ENCODE results near the gene DDX20. TPM values are rescaled to one million over a fixed set of nuclear protein-coding genes. Genes with fewer than 3 reads are reported as not detected.

DDX20 gene
- total RNA-seq, 8 experiments from 2014 or later = 8.6 to 26.1 (median 14.9) TPM

- ATAC-seq (replicated peaks in 6 of 8) = no peak
- H3K4me1 ChIP-seq (replicated peaks in 1 of 2) = peaks cover 4 to 17% of the 10 kb centered on the region in 2 donors
- no peak overlapping the region for H3K27ac ChIP-seq
- WGBS, 10 experiments = 0 to 100% (median 69%) methylated on average over 1 of the region's 1 CpG; no CpG with 5 or more reads in 5 of the 10 experiments
- in situ Hi-C loops (cut with MboI; ENCODE audit: low pct_unique_long_range_greater_than_20kb in 2 of 9, low sequenced_read_pairs in 9 of 9, unreplicated experiment in 9 of 9) = no loop called here
- no peak overlapping the region for H3K4me3 ChIP-seq
Observed at GRCh38 chr1:111723871-111724270, 31.8 kb upstream of the DDX20 start.

GRCh38 chr1:111725192-111725591 lies 30.5 kb upstream of the DDX20 start:
- 0 to 25% (median 20%) methylated on average over 1 to 5 of the region's 5 CpGs; no CpG with 5 or more reads in 4 of the 10 experiments for WGBS, 10 experiments
- Histone ChIP-seq H3K4me3 (no peak overlapping the region), H3K27ac (no peak overlapping the region), H3K4me1 (replicated peaks in 1 of 2) (peaks cover 4 to 20% of the 10 kb centered on the region in 2 donors)
- in situ Hi-C loops (cut with MboI; ENCODE audit: low pct_unique_long_range_greater_than_20kb in 2 of 9, low sequenced_read_pairs in 9 of 9, unreplicated experiment in 9 of 9) = loop anchor here in 2 of 9 experiments (25.0 kb wide), 2 partner anchors 213 to 238 kb away; partner anchors contain the start of genes ADORA3 (in 1 of the 2) and TMIGD3 (in 1 of the 2)
- peak; percentile 12 to 96 (median 88) for ATAC-seq (replicated peaks in 6 of 8)

- no peak overlapping the region for H3K27ac ChIP-seq
- no peak overlapping the region for H3K4me3 ChIP-seq
- peaks cover 4 to 22% of the 10 kb centered on the region in 2 donors for H3K4me1 ChIP-seq (replicated peaks in 1 of 2)
- WGBS, 10 experiments = 72 to 81% (median 79%) methylated on average over 5 to 13 of the region's 18 CpGs; no CpG with 5 or more reads in 4 of the 10 experiments
- in situ Hi-C loops (cut with MboI; ENCODE audit: low pct_unique_long_range_greater_than_20kb in 2 of 9, low sequenced_read_pairs in 9 of 9, unreplicated experiment in 9 of 9) = loop anchor here in 2 of 9 experiments (25.0 kb wide), 2 partner anchors 215 to 240 kb away; partner anchors contain the start of genes ADORA3 (in 1 of the 2) and TMIGD3 (in 1 of the 2)
- ATAC-seq (replicated peaks in 6 of 8) = no peak
Observed at GRCh38 chr1:111727056-111727455, 28.6 kb upstream of the DDX20 start.

GRCh38 chr1:111729271-111729921 lies 26.3 kb upstream of the DDX20 start:
- peaks cover 13 to 37% of the 10 kb centered on the region in 2 donors for H3K4me1 ChIP-seq (replicated peaks in 1 of 2)
- H3K27ac ChIP-seq = no peak overlapping the region
- WGBS, 10 experiments = 45 to 94% (median 80%) methylated on average over 2 to 7 of the region's 8 CpGs; no CpG with 5 or more reads in 4 of the 10 experiments
- no peak overlapping the region for H3K4me3 ChIP-seq
- ATAC-seq (replicated peaks in 6 of 8) = no peak
- in situ Hi-C loops (cut with MboI; ENCODE audit: low pct_unique_long_range_greater_than_20kb in 2 of 9, low sequenced_read_pairs in 9 of 9, unreplicated experiment in 9 of 9) = loop anchor here in 2 of 9 experiments (25.0 kb wide), 2 partner anchors 217 to 242 kb away; partner anchors contain the start of genes ADORA3 (in 1 of the 2) and TMIGD3 (in 1 of the 2)

- ATAC-seq (replicated peaks in 6 of 8) = no peak
- Histone ChIP-seq H3K4me3 (no peak overlapping the region), H3K27ac (no peak overlapping the region), H3K4me1 (replicated peaks in 1 of 2) (peaks cover 12 to 31% of the 10 kb centered on the region in 2 donors)
- WGBS, 10 experiments = 57 to 83% (median 67%) methylated on average over 1 to 7 of the region's 7 CpGs; no CpG with 5 or more reads in 1 of the 10 experiments
- in situ Hi-C loops (cut with MboI; ENCODE audit: low pct_unique_long_range_greater_than_20kb in 2 of 9, low sequenced_read_pairs in 9 of 9, unreplicated experiment in 9 of 9) = loop anchor here in 2 of 9 experiments (25.0 kb wide), 2 partner anchors 218 to 243 kb away; partner anchors contain the start of genes ADORA3 (in 1 of the 2) and TMIGD3 (in 1 of the 2)
Observed at GRCh38 chr1:111729946-111730681, 25.6 kb upstream of the DDX20 start.

- H3K4me1 ChIP-seq (replicated peaks in 1 of 2) = peaks cover 9 to 27% of the 10 kb centered on the region in 2 donors
- no peak for ATAC-seq (replicated peaks in 6 of 8)
- WGBS, 10 experiments = 40 to 100% (median 75%) methylated on average over 1 to 4 of the region's 4 CpGs; no CpG with 5 or more reads in 2 of the 10 experiments
- H3K27ac ChIP-seq = no peak overlapping the region
- in situ Hi-C loops (cut with MboI; ENCODE audit: low pct_unique_long_range_greater_than_20kb in 2 of 9, low sequenced_read_pairs in 9 of 9, unreplicated experiment in 9 of 9) = loop anchor here in 2 of 9 experiments (25.0 kb wide), 2 partner anchors 218 to 243 kb away; partner anchors contain the start of genes ADORA3 (in 1 of the 2) and TMIGD3 (in 1 of the 2)
- no peak overlapping the region for H3K4me3 ChIP-seq
Observed at GRCh38 chr1:111730706-111731105, 25.0 kb upstream of the DDX20 start.

- Histone ChIP-seq H3K27ac (no peak overlapping the region), H3K4me1 (replicated peaks in 1 of 2) (peaks cover 18 to 34% of the 10 kb centered on the region in 2 donors), H3K4me3 (no peak overlapping the region)
- WGBS, 10 experiments = 0 to 80% (median 74%) methylated on average over 1 to 6 of the region's 6 CpGs; no CpG with 5 or more reads in 2 of the 10 experiments
- in situ Hi-C loops (cut with MboI; ENCODE audit: low pct_unique_long_range_greater_than_20kb in 2 of 9, low sequenced_read_pairs in 9 of 9, unreplicated experiment in 9 of 9) = loop anchor here in 2 of 9 experiments (25.0 kb wide), 2 partner anchors 220 to 245 kb away; partner anchors contain the start of genes ADORA3 (in 1 of the 2) and TMIGD3 (in 1 of the 2)
- no peak for ATAC-seq (replicated peaks in 6 of 8)
Observed at GRCh38 chr1:111731956-111732355, 23.7 kb upstream of the DDX20 start.

GRCh38 chr1:111732718-111733117 lies 23.0 kb upstream of the DDX20 start:
- Histone ChIP-seq H3K4me1 (replicated peaks in 1 of 2) (peaks cover 25 to 42% of the 10 kb centered on the region in 2 donors), H3K4me3 (no peak overlapping the region), H3K27ac (peak overlapping the region in 1 of 2 donors; percentile 3)
- in situ Hi-C loops (cut with MboI; ENCODE audit: low pct_unique_long_range_greater_than_20kb in 2 of 9, low sequenced_read_pairs in 9 of 9, unreplicated experiment in 9 of 9) = loop anchor here in 2 of 9 experiments (25.0 kb wide), 2 partner anchors 220 to 245 kb away; partner anchors contain the start of genes ADORA3 (in 1 of the 2) and TMIGD3 (in 1 of the 2)
- 80 to 100% (median 94%) methylated on average over 1 to 7 of the region's 7 CpGs; no CpG with 5 or more reads in 4 of the 10 experiments for WGBS, 10 experiments
- no peak for ATAC-seq (replicated peaks in 6 of 8)

- peak in 7 of 8 experiments; percentile 25 to 78 (median 40) for ATAC-seq (replicated peaks in 6 of 8)
- Histone ChIP-seq H3K4me3 (no peak overlapping the region), H3K27ac (peak overlapping the region in 1 of 2 donors; percentile 38), H3K4me1 (replicated peaks in 1 of 2) (peaks cover 32 to 47% of the 10 kb centered on the region in 2 donors)
- in situ Hi-C loops (cut with MboI; ENCODE audit: low pct_unique_long_range_greater_than_20kb in 2 of 9, low sequenced_read_pairs in 9 of 9, unreplicated experiment in 9 of 9) = loop anchor here in 2 of 9 experiments (25.0 kb wide), 2 partner anchors 221 to 246 kb away; partner anchors contain the start of genes ADORA3 (in 1 of the 2) and TMIGD3 (in 1 of the 2)
- 0 to 54% (median 32%) methylated on average over 1 to 5 of the region's 9 CpGs; no CpG with 5 or more reads in 5 of the 10 experiments for WGBS, 10 experiments
Observed at GRCh38 chr1:111733183-111733991, 22.3 kb upstream of the DDX20 start.

GRCh38 chr1:111733992-111734341 lies 21.7 kb upstream of the DDX20 start:
- H3K27ac ChIP-seq = peak overlapping the region in 1 of 2 donors; percentile 38
- in situ Hi-C loops (cut with MboI; ENCODE audit: low pct_unique_long_range_greater_than_20kb in 2 of 9, low sequenced_read_pairs in 9 of 9, unreplicated experiment in 9 of 9) = loop anchor here in 2 of 9 experiments (25.0 kb wide), 2 partner anchors 222 to 247 kb away; partner anchors contain the start of genes ADORA3 (in 1 of the 2) and TMIGD3 (in 1 of the 2)
- ATAC-seq (replicated peaks in 6 of 8) = no peak
- H3K4me1 ChIP-seq (replicated peaks in 1 of 2) = peaks cover 32 to 47% of the 10 kb centered on the region in 2 donors
- H3K4me3 ChIP-seq = no peak overlapping the region
- WGBS, 10 experiments = 90 to 100% (median 95%) methylated on average over 1 to 5 of the region's 5 CpGs; no CpG with 5 or more reads in 1 of the 10 experiments

- H3K4me3 ChIP-seq = no peak overlapping the region
- no peak for ATAC-seq (replicated peaks in 6 of 8)
- in situ Hi-C loops (cut with MboI; ENCODE audit: low pct_unique_long_range_greater_than_20kb in 2 of 9, low sequenced_read_pairs in 9 of 9, unreplicated experiment in 9 of 9) = loop anchor here in 2 of 9 experiments (25.0 kb wide), 2 partner anchors 222 to 247 kb away; partner anchors contain the start of genes ADORA3 (in 1 of the 2) and TMIGD3 (in 1 of the 2)
- H3K4me1 ChIP-seq (replicated peaks in 1 of 2) = peaks cover 32 to 47% of the 10 kb centered on the region in 2 donors
- H3K27ac ChIP-seq = no peak overlapping the region
- WGBS, 10 experiments = 79 to 100% (median 91%) methylated on average over 1 to 3 of the region's 3 CpGs
Observed at GRCh38 chr1:111734426-111734825, 21.3 kb upstream of the DDX20 start.

Measured in motor neuron (in vitro differentiated cells).